Fibroblast of pulmonary artery (primary cell): ENCODE results near the gene SLC41A1.

Source experiments
- DNase-seq: peaks from one replicate; pipeline ENCODE4 v3.0.0-alpha.2; 2010; ENCODE audit warnings: low read depth
- H3K4me3 ChIP-seq: replicated peaks from 2 replicates; pipeline ENCODE4 v1.5.1; 2011; ENCODE audit warnings: low read depth, mild to moderate bottlenecking, control low read depth, low read length, moderate library complexity
- CTCF ChIP-seq: IDR thresholded peaks from 2 replicates; pipeline ENCODE4 v1.5.1; 2011; ENCODE audit warnings: mild to moderate bottlenecking, control low read depth, low read length, inconsistent platforms; ENCODE audit errors: missing control alignments

The SLC41A1 gene

GRCh38 chr1:205809469-205809868, 3.5 kb downstream of the SLC41A1 start:
- no peak for TF ChIP-seq CTCF
- no peak overlapping the region for H3K4me3 ChIP-seq
- DNase-seq: no peak

GRCh38 chr1:205805082-205805711, 7.8 kb downstream of the SLC41A1 start:
- H3K4me3 ChIP-seq: no peak overlapping the region
- TF ChIP-seq CTCF: no peak
- no peak for DNase-seq

- no peak for DNase-seq
- no peak for TF ChIP-seq CTCF
- no peak overlapping the region for H3K4me3 ChIP-seq
These were observed 8.4 kb downstream of the SLC41A1 start for GRCh38 chr1:205804605-205805004.

- no peak for DNase-seq
- H3K4me3 ChIP-seq: no peak overlapping the region
- no peak for TF ChIP-seq CTCF
These were observed 9.0 kb downstream of the SLC41A1 start for GRCh38 chr1:205803986-205804385.

- H3K4me3 ChIP-seq: no peak overlapping the region
- DNase-seq: no peak
- no peak for TF ChIP-seq CTCF
These were observed 10.9 kb downstream of the SLC41A1 start for GRCh38 chr1:205802060-205802459.

- TF ChIP-seq CTCF: no peak
- no peak overlapping the region for H3K4me3 ChIP-seq
- no peak for DNase-seq
These were observed 11.9 kb downstream of the SLC41A1 start for GRCh38 chr1:205800981-205801703.

GRCh38 chr1:205800427-205800826, 12.6 kb downstream of the SLC41A1 start:
- no peak for TF ChIP-seq CTCF
- no peak overlapping the region for H3K4me3 ChIP-seq
- no peak for DNase-seq
